Thyroid gland (tissue), 4 donors: Measurements from ENCODE around the gene SH3D19.

Experiments
- CTCF ChIP-seq, 6 experiments: fragments of 200-600 bp in 3 of 6; fragments of 450-650 bp in 3 of 6; sonication (generic) in 3 of 6; IDR thresholded peaks; one replicate each; pipeline ENCODE4 v1.5.1; 2016 to 2019; ENCODE audit warnings: antibody characterized with exemption in 6 of 6, mild to moderate bottlenecking in 2 of 6, inconsistent platforms in 1 of 6, moderate library complexity in 1 of 6
- POLR2A ChIP-seq, 2 donors: fragments of 450-650 bp; IDR thresholded peaks; one replicate each; pipeline ENCODE4 v1.6.1; 2017; ENCODE audit warnings: antibody characterized with exemption in 2 of 2, mild to moderate bottlenecking in 2 of 2, moderate library complexity in 1 of 2

- TF ChIP-seq CTCF (IDR thresholded peaks at IDR 0.05) (peak in 4 of 6 experiments; percentile 18 to 56 (median 40)), POLR2A (IDR thresholded peaks at IDR 0.05) (no peak)
Observed at GRCh38 chr4:151238477-151238876, 86.9 kb downstream of the SH3D19 start.
